KG1 (cell line): Measurements from ENCODE around the gene RNU6-9.

Experiments
- DNase-seq: peaks from one replicate; lab custom pipeline; 2025; lab: John Stamatoyannopoulos, UW

RNU6-9 gene

GRCh38 chr19:936175-936546, 42.9 kb downstream of the RNU6-9 start:
- DNase-seq = no peak

GRCh38 chr19:937259-937694, 44.0 kb downstream of the RNU6-9 start:
- DNase-seq = no peak

DNA sequence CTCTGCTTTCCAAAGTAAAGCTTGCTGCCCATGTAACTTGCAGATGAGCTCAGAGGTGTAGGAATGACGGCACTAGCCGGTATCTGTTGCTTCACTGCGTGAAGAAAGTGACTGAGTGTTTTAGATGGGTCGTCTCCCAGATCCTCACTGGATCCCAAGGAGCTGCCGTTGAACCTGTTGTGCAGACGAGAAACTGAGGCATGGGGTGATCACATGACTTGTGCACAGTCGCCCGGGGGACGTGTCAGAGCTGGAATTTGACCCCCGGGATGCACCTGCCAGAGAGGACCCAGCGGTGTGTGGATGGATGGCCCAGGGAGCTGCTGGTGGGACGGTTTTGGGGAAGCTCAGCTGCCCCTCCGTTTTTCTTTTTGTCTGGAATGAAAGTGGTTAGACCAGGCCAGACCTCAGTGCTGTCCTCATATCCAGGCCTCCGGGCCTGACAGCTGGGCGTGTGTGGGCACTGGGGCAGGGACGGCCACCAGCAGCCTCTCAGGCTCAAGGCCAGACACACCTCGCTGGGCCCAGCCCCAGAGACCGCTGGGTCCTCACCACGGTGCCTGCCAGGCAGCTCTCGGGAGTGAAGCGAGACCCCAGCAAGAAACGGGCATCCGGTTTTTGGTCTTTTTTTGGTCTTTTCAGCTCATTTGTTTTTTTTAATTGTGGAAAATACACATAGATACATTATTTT, 45.1 kb downstream of the RNU6-9 start:
- no peak for DNase-seq

DNA sequence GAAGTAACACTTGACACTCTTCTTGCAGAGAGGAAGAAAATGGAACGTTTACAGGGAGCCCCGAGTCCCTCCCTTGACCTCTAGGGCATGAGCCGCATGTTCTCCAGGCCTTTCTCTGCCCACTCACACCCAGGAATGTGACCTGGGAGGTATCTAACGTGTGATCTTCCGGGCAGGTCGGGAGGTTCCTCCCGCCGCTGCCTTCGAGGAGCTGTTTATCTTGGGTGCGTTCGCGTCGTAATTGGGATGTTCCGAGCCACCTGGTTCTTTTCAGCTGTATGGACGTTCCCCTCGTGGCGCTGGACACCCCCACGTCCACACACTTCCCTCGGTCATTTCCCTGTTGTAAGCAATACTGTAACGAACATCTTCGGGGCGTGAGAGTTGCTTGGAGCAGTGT, 46.2 kb downstream of the RNU6-9 start:
- no peak for DNase-seq

- no peak for DNase-seq
Measured at GRCh38 chr19:939922-940321, 46.6 kb downstream of the RNU6-9 start.

- no peak for DNase-seq
Measured at GRCh38 chr19:940591-941291, 47.5 kb downstream of the RNU6-9 start.

DNA sequence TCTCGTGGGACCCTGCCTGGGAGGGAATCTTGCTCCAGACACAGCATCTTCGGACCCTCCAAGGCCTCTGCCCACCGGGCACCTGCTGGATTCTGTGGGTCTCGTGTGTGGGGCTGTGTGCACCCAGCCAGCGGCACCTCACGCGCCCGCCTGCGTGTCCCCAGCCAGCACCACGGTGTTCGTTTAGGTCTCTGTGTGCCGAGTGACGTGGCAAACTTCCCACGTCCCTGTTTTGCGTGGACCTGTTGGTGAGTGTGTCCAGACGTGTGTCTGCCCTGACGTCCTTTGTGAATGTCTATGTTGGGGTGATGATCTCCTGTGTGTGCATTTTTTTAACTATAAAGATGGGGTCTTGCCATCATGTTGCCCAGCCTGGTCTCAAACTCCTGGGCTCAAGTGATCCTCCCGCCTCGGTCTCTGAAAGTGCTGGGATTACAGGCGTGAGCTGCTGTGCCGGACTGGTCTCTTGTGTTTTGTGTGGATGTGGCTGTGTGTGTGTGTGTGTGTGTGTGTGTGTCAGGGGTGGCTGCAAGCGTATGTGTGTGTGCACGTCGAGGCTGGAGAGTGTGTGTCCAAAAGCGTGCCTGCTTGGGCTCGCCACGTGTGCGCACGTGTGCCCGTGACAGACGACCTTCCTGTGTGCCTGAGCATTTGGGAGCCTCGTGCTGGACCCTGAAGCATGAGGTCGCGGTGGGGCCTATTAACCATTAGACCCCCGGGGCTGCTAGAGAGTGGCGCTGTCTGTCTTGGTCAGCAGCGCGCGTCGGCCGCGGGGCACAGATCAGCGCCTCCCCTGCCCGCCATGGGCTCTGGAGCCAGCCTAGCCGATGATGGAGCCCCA, 48.2 kb downstream of the RNU6-9 start:
- no peak for DNase-seq

DNA sequence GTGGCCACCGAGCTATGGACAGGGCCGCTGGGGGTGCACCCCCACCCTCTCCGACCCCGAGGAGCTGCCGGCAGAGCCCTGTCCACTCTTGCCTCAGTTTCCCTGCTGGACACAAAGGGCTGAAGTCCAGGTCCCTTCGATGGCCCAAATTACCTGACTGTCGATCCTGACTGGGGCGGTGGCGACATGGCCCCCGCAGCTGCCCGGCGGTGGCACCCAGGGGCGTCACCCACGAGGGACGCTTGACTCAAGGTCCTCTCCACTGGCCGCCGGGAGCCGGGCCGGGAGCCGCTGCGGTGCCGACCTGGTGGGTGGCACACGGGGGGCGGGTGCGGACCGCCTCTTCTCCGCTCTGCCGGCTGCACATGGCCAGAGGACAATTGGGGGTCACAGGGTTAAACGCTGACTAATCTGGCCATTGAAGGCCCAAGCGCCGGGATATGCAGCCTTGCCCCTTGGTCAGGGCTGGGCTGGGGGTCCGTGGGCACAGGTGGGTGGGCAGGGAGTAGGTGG, 48.9 kb downstream of the RNU6-9 start:
- DNase-seq = no peak
